Mesendoderm (in vitro differentiated cells): ENCODE data around the gene RTCB.

Experiments used
- DNase-seq: peaks from one replicate; pipeline ENCODE4 v3.0.0; 2013
- H2AK5ac ChIP-seq: 2 replicates; pipeline ENCODE4 v1.6.1; 2013; ENCODE audit warnings: low read length, inconsistent platforms
- H2BK120ac ChIP-seq: 2 replicates; pipeline ENCODE4 v1.6.1; 2013; ENCODE audit warnings: low read depth, mild to moderate bottlenecking, low read length, moderate library complexity, mixed read lengths
- H2BK15ac ChIP-seq: replicated peaks from 2 replicates; pipeline ENCODE4 v1.6.1; 2013; ENCODE audit warnings: low read depth, mild to moderate bottlenecking, moderate library complexity
- H2BK5ac ChIP-seq: 2 replicates; pipeline ENCODE4 v1.6.1; 2013; ENCODE audit warnings: low read length, inconsistent platforms
- H3K18ac ChIP-seq: 2 replicates; pipeline ENCODE4 v1.6.1; 2013; ENCODE audit warnings: mild to moderate bottlenecking, low read length, mixed read lengths
- H3K23ac ChIP-seq: one replicate; pipeline ENCODE4 v1.6.1; 2013; ENCODE audit warnings: low read length
- H3K27ac ChIP-seq: 2 replicates; pipeline ENCODE4 v1.5.1; 2013; ENCODE audit warnings: low read depth, mild to moderate bottlenecking, inconsistent platforms, low read length, moderate library complexity
- H3K27me3 ChIP-seq: 2 replicates; pipeline ENCODE4 v1.6.1; 2013; ENCODE audit warnings: low read length, control low read depth, mild to moderate bottlenecking, inconsistent platforms; ENCODE audit not compliant: insufficient read depth, poor library complexity
- H3K36me3 ChIP-seq: 2 replicates; pipeline ENCODE4 v1.6.1; 2013; ENCODE audit warnings: low read length, inconsistent platforms; ENCODE audit not compliant: control insufficient read depth, insufficient read depth
- H3K4ac ChIP-seq: one replicate; pipeline ENCODE4 v1.6.1; 2013; ENCODE audit warnings: low read depth, mild to moderate bottlenecking, low read length, moderate library complexity
- H3K4me1 ChIP-seq: 2 replicates; pipeline ENCODE4 v1.6.1; 2013; ENCODE audit warnings: low read depth, low read length, inconsistent platforms; ENCODE audit not compliant: control insufficient read depth
- H3K4me2 ChIP-seq: 2 replicates; pipeline ENCODE4 v1.6.1; 2013; ENCODE audit warnings: low read length
- H3K4me3 ChIP-seq: 2 replicates; pipeline ENCODE4 v1.5.1; 2013; ENCODE audit warnings: mild to moderate bottlenecking, low read length
- H3K56ac ChIP-seq: one replicate; pipeline ENCODE4 v1.6.1; 2013; ENCODE audit warnings: low read length
- H3K79me1 ChIP-seq: 2 replicates; pipeline ENCODE4 v1.6.1; 2013; ENCODE audit warnings: low read length, inconsistent platforms
- H3K79me2 ChIP-seq: 2 replicates; pipeline ENCODE4 v1.6.1; 2013; ENCODE audit warnings: mild to moderate bottlenecking, low read length; ENCODE audit not compliant: control insufficient read depth, insufficient read depth
- H3K9ac ChIP-seq: 2 replicates; pipeline ENCODE4 v1.6.1; 2013; ENCODE audit warnings: low read length, inconsistent platforms
- H4K5ac ChIP-seq: one replicate; pipeline ENCODE4 v1.6.1; 2013; ENCODE audit warnings: low read length
- H4K8ac ChIP-seq: one replicate; pipeline ENCODE4 v1.6.1; 2013; ENCODE audit warnings: low read depth, mild to moderate bottlenecking, control low read depth, low read length, moderate library complexity
- whole genome bisulfite sequencing: extraction: QIAGEN DNeasy Blood & Tissue Kit; methylation state at CpG from one replicate; pipeline ENCODE4 v1.1.7; 2013; ENCODE audit warnings: low lambda C conversion rate, missing lambda C conversion rate; ENCODE audit not compliant: insufficient coverage; ENCODE audit errors: extremely low coverage; 5-methylcytosine and 5-hydroxymethylcytosine counted together

RTCB gene

DNA sequence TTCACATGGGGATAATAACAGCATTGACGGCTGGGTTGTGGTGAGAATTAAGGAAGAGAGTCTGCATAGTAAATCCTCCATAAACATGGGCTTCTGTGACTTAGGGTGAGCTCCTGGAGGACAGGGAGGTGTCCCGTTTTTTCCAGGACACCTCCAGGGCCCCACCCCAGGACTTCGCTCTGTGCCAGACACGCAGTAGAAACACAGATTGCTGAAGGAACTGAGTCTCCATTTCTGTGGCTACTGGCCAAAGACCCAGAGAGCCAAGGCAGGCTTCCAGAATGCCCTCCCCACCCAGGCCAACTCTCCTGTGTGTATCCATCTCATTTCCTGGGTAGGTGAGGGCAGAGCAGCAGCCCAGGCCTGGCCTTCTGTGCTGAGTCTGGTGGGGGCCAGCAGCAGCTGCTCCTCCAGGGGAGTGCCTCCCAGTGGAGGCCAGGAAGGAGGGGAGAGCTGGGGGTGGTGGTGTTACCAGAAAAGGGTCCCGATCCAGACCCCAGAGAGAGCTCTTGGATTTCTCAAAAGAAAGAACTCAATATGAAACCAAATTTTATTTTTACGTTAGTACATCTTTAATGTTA, 63.9 kb downstream of the RTCB start:
- no peak overlapping the region for H3K4ac ChIP-seq
- H2BK15ac ChIP-seq: no peak overlapping the region
- no peak overlapping the region for H3K27ac ChIP-seq
- H3K23ac ChIP-seq: no peak overlapping the region
- H3K27me3 ChIP-seq: no peaks in the 10 kb centered on the region
- no peak overlapping the region for H4K5ac ChIP-seq
- H3K79me1 ChIP-seq: no peaks in the 10 kb centered on the region
- H2AK5ac ChIP-seq: no peak overlapping the region
- no peak overlapping the region for H2BK5ac ChIP-seq
- H4K8ac ChIP-seq: no peak overlapping the region
- no peak overlapping the region for H3K9ac ChIP-seq
- no peak overlapping the region for H3K4me2 ChIP-seq
- H3K18ac ChIP-seq: no peak overlapping the region
- H3K79me2 ChIP-seq: no peaks in the 10 kb centered on the region
- no peak overlapping the region for H2BK120ac ChIP-seq
- no peaks in the 10 kb centered on the region for H3K36me3 ChIP-seq
- H3K4me3 ChIP-seq: no peak overlapping the region
- no CpG with 5 or more reads among the region's 6 CpGs for WGBS
- DNase-seq: no peak
- no peaks in the 10 kb centered on the region for H3K4me1 ChIP-seq
- H3K56ac ChIP-seq: no peak overlapping the region

DNA sequence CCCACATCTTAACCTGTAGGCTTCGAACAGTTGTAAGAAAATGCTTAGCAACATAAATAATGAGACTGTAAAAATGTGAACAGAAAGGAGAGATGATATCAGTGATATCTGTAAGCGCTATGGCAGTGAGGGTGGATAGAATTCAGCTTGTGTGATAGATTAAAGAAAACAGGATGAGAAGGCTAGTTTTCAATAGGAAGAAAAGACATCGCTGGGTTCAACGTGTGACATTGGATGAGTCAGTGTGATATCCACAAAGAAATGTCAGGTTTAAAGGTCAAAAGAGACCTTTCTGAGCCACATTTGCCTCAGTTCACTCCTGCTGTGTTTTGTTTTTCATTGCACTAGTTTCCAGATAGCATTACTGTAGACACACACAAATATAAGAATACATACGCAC, 68.1 kb downstream of the RTCB start:
- no peak overlapping the region for H3K4me3 ChIP-seq
- H3K4ac ChIP-seq: no peak overlapping the region
- no peak overlapping the region for H2BK5ac ChIP-seq
- H4K5ac ChIP-seq: no peak overlapping the region
- H3K79me1 ChIP-seq: no peaks in the 10 kb centered on the region
- no peak overlapping the region for H3K23ac ChIP-seq
- no peaks in the 10 kb centered on the region for H3K36me3 ChIP-seq
- no peaks in the 10 kb centered on the region for H3K27me3 ChIP-seq
- no peak overlapping the region for H3K27ac ChIP-seq
- WGBS: no CpG with 5 or more reads among the region's 5 CpGs
- H3K4me2 ChIP-seq: no peak overlapping the region
- H2BK120ac ChIP-seq: no peak overlapping the region
- no peak overlapping the region for H4K8ac ChIP-seq
- H3K56ac ChIP-seq: no peak overlapping the region
- H2AK5ac ChIP-seq: no peak overlapping the region
- H3K18ac ChIP-seq: no peak overlapping the region
- no peaks in the 10 kb centered on the region for H3K79me2 ChIP-seq
- no peaks in the 10 kb centered on the region for H3K4me1 ChIP-seq
- no peak overlapping the region for H3K9ac ChIP-seq
- H2BK15ac ChIP-seq: no peak overlapping the region
- DNase-seq: no peak

DNA sequence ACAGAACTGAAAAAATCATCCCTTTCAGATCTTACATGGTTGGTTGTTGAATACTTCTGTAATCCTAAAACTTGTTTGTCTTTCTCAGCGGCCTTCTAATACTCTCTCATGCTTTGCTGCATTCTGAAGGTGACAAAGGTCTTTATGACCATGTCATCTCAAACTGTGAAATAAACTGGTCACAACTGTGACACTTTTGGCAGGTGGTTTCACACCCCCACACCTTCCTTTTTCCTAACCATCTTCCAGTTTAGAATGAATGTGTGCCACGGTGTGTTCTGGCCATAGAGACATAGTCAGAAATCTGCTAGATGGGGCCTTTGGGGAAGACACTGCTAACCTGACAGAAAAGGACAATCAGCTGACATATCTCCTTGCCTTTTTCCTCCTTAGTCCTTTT, 69.1 kb downstream of the RTCB start:
- Histone ChIP-seq H3K18ac (no peak overlapping the region), H2BK5ac (no peak overlapping the region), H3K56ac (no peak overlapping the region), H3K4ac (no peak overlapping the region), H4K5ac (no peak overlapping the region), H3K27ac (no peak overlapping the region), H3K79me2 (no peaks in the 10 kb centered on the region), H3K4me1 (no peaks in the 10 kb centered on the region), H3K4me3 (no peak overlapping the region), H2AK5ac (no peak overlapping the region), H3K4me2 (no peak overlapping the region), H3K36me3 (no peaks in the 10 kb centered on the region), H4K8ac (no peak overlapping the region), H3K79me1 (no peaks in the 10 kb centered on the region), H3K9ac (no peak overlapping the region), H3K27me3 (no peaks in the 10 kb centered on the region), H2BK120ac (no peak overlapping the region), H2BK15ac (no peak overlapping the region), H3K23ac (no peak overlapping the region)
- no peak for DNase-seq
- whole genome bisulfite sequencing: no CpG with 5 or more reads among the region's 2 CpGs

DNA sequence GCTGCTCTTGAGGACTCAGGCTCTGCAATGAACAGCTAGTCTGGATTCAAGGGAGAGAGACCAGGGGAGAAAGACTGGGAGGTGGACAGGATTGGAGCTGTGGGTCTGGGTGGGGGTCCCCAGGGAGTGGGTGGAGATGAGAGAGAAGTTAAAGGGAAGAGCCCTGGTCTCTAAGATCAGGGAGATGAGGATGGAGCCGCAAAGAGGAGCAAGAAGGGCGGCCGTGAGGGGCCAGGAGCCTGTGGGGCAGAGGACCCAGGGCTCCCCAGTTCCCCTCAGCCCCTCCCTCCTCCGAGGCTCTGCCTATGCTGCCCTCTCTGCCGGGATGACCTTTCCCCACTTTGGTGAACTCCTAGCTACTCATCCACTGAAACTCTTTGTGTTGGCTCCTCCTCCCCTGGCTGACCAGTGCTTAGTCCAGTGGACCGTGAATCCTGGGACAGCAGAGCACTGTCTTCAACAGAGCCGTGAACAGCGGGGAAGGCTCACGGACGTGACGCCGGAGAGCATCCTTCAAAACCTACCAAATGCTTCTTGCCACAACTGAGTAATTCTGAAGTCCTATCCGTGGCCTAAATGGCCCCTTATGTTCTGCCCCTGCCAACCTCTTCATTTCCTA, 70.8 kb downstream of the RTCB start:
- no peak overlapping the region for H3K56ac ChIP-seq
- no peak overlapping the region for H2BK120ac ChIP-seq
- no peaks in the 10 kb centered on the region for H3K79me1 ChIP-seq
- no peak overlapping the region for H3K4me3 ChIP-seq
- H4K5ac ChIP-seq: no peak overlapping the region
- no peaks in the 10 kb centered on the region for H3K79me2 ChIP-seq
- H2BK15ac ChIP-seq: no peak overlapping the region
- H3K23ac ChIP-seq: no peak overlapping the region
- H2AK5ac ChIP-seq: no peak overlapping the region
- no peak overlapping the region for H3K4ac ChIP-seq
- WGBS: no CpG with 5 or more reads among the region's 13 CpGs
- no peak overlapping the region for H4K8ac ChIP-seq
- H2BK5ac ChIP-seq: no peak overlapping the region
- H3K9ac ChIP-seq: no peak overlapping the region
- H3K27me3 ChIP-seq: no peaks in the 10 kb centered on the region
- no peaks in the 10 kb centered on the region for H3K36me3 ChIP-seq
- no peak overlapping the region for H3K18ac ChIP-seq
- H3K4me2 ChIP-seq: no peak overlapping the region
- H3K27ac ChIP-seq: no peak overlapping the region
- H3K4me1 ChIP-seq: no peaks in the 10 kb centered on the region
- DNase-seq: no peak

DNA sequence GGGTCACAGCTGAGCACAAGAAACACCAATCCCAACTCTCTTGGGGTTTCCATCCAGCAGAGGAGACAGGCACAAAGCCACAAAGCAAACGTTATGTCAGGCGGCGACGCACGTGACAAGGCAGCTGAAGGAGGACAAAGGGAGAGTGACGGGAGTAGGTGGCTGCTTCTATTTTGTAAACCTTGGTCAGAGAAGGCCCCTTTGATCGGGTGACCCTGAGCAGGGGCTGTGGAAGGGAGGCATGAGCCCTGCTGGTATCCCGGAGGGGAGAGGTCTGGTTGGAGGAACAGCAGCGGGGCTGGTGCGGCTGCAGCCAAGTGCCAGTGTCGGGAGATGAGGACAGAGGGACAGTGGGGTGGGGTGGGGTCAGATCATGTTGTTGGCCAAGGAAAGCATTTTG, 71.6 kb downstream of the RTCB start:
- Histone ChIP-seq H3K56ac (no peak overlapping the region), H4K8ac (no peak overlapping the region), H3K4me3 (no peak overlapping the region), H3K18ac (no peak overlapping the region), H3K79me2 (no peaks in the 10 kb centered on the region), H2BK15ac (no peak overlapping the region), H3K36me3 (no peaks in the 10 kb centered on the region), H4K5ac (no peak overlapping the region), H2BK120ac (no peak overlapping the region), H3K23ac (no peak overlapping the region), H2BK5ac (no peak overlapping the region), H3K9ac (no peak overlapping the region), H3K27me3 (no peaks in the 10 kb centered on the region), H2AK5ac (no peak overlapping the region), H3K4ac (no peak overlapping the region), H3K4me1 (no peaks in the 10 kb centered on the region), H3K79me1 (no peaks in the 10 kb centered on the region), H3K27ac (no peak overlapping the region), H3K4me2 (no peak overlapping the region)
- DNase-seq: no peak
- no CpG with 5 or more reads among the region's 11 CpGs for WGBS
